GM18519 (cell line): ENCODE data around the gene ENOX2.

Experiments used
- ATAC-seq: cut with Tn5 transposase; IDR thresholded peaks from one replicate; pipeline ENCODE4 v1.9.1; 2021; ENCODE audit warnings: mild to moderate bottlenecking, moderate library complexity; ENCODE audit not compliant: unreplicated experiment, low FRiP score

ENOX2 gene

GRCh38 chrX:130652824-130653578 is 250.0 kb downstream of the ENOX2 start:
- no peak for ATAC-seq

- ATAC-seq: no peak
Observed at GRCh38 chrX:130649738-130650137, 253.3 kb downstream of the ENOX2 start.

- ATAC-seq: no peak
Observed at GRCh38 chrX:130647468-130647867, 255.5 kb downstream of the ENOX2 start.

GRCh38 chrX:130645955-130646583 is 256.9 kb downstream of the ENOX2 start:
- ATAC-seq: no peak

- no peak for ATAC-seq
Observed at GRCh38 chrX:130637591-130637990, 265.4 kb downstream of the ENOX2 start.

GRCh38 chrX:130636277-130636676 is 266.7 kb downstream of the ENOX2 start:
- no peak for ATAC-seq

GRCh38 chrX:130631011-130631410 is 272.0 kb downstream of the ENOX2 start:
- ATAC-seq: no peak

GRCh38 chrX:130628516-130628915 is 274.5 kb downstream of the ENOX2 start:
- no peak for ATAC-seq

GRCh38 chrX:130626521-130626920 is 276.5 kb downstream of the ENOX2 start:
- ATAC-seq: no peak

GRCh38 chrX:130625386-130625785 is 277.6 kb downstream of the ENOX2 start:
- no peak for ATAC-seq

- ATAC-seq: no peak
Observed at GRCh38 chrX:130623518-130623917, 279.5 kb downstream of the ENOX2 start.

- no peak for ATAC-seq
Observed at GRCh38 chrX:130615941-130616340, 287.1 kb downstream of the ENOX2 start.

GRCh38 chrX:130607431-130607830 is 295.6 kb downstream of the ENOX2 start:
- ATAC-seq: no peak

GRCh38 chrX:130606425-130606824 is 296.6 kb downstream of the ENOX2 start:
- ATAC-seq: no peak

GRCh38 chrX:130604882-130605281 is 298.1 kb downstream of the ENOX2 start:
- no peak for ATAC-seq

- no peak for ATAC-seq
Observed at GRCh38 chrX:130594453-130594916, 308.5 kb downstream of the ENOX2 start.

- no peak for ATAC-seq
Observed at GRCh38 chrX:130593911-130594310, 309.1 kb downstream of the ENOX2 start.

GRCh38 chrX:130592204-130592603 is 310.8 kb downstream of the ENOX2 start:
- no peak for ATAC-seq

- no peak for ATAC-seq
Observed at GRCh38 chrX:130578906-130579305, 324.1 kb downstream of the ENOX2 start.

GRCh38 chrX:130577431-130577830 is 325.6 kb downstream of the ENOX2 start:
- no peak for ATAC-seq

- ATAC-seq: peak; percentile 65
Observed at GRCh38 chrX:130575831-130576389, 327.1 kb downstream of the ENOX2 start.
